Germinal center (tissue), 1 donor: ENCODE results near the gene WDFY3.

Experiments
- DNase-seq: peaks from one replicate; pipeline ENCODE4 v3.0.0; 2012; ENCODE audit warnings: mixed read lengths, low spot score

The WDFY3 gene

DNA sequence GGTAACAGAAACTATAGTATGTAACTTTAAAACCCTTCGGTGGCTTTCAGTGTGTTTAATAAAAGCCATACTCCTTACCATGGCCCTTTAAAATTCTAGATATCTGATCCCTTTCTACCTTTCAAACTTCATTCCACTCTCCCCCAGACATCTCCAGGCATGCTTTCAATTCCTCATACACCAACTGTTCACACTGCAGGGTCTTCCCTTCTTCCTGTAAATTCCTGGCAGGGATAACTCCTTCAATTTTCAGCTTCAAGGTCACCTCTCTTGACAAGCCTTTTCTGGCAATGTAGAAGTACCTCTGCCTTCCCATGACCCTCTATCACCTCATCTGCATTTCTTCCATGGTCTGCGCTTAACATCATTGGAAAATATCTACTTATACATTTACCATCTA lies 60.8 kb downstream of the WDFY3 start:
- DNase-seq: no peak

DNA sequence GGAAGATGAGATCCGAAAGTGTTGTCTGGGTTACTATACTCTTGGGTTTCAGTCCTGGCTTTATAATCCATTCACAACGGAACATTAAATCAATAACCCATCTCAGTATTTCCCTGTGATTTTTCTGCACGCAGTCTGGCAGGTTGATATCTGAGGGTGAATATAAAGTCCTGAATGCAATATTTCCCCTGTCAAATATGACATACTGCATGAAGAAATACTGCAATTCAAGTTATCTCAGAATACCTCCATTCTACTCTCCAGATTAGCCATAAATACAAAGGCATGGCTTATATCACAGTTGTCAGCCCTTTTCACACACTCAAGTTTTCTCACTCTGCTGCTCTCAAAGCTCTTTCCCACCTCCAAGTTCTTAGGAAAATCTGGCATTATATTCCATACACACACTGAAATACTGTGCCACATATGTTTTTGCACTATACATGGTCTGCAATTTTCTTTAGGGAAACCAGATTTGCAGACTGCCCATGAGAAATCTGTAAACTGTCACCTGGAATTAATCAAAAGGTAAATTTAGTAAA lies 64.7 kb downstream of the WDFY3 start:
- no peak for DNase-seq

DNA sequence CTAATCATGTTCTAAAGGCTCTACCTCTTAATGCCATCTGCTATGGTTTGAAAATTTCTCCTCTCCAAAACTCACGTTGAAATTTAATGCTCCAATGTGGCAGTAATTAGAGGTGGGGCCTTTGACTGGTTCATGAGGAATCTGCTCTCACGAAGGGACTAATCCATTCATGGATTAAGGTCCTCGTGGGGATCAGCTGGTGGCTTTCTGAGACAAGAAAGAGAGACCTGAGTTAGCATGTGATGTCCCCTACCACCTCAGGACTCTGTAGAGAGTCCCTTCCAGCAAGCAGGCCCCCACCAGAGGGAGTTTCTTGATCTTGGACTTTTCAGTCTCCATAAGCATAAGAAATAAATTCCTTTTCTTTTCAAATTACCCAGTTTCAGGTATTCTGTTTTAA lies 65.3 kb downstream of the WDFY3 start:
- no peak for DNase-seq

- DNase-seq: no peak
Observed at GRCh38 chr4:84899616-84900015, 66.9 kb downstream of the WDFY3 start.

DNA sequence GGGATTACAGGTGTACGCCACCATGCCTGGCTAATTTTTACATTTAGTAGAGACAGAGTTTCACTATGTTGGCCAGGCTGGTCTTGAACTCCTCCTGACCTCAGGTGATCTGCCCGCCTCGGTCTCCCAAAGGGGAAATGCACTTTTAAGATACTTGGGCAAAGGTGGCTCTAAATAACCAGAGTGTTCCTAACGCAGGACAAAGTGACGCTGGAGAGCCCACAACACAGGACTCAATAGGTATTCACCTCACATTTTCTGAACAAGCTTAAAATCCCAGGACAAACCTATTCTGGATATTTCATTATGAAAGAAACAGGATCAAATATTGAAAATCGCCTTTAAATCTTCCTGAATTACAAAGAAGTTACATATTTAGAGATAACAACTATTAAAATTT lies 69.0 kb downstream of the WDFY3 start:
- no peak for DNase-seq

DNA sequence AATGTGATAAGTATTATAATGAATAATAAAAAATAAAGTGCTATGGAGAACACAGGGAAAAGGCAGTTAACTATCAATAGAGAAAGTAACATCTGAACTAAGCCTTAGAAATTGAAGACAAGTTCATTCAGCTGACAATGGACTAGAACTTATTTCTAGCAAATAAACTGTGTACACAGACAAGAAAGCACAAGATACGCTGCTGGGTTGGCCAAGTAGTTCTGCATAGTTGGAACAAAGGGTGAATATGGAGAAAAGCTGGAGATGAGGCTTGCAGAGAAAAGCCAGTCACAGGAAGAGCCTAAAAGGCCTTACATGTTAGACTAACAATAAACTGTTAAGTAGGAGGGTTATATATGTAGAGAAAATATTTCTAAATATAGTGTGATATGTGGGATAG lies 71.2 kb downstream of the WDFY3 start:
- no peak for DNase-seq

- DNase-seq: no peak
Observed at GRCh38 chr4:84894621-84895020, 71.9 kb downstream of the WDFY3 start.

- DNase-seq: no peak
Observed at GRCh38 chr4:84892950-84893349, 73.5 kb downstream of the WDFY3 start.

DNA sequence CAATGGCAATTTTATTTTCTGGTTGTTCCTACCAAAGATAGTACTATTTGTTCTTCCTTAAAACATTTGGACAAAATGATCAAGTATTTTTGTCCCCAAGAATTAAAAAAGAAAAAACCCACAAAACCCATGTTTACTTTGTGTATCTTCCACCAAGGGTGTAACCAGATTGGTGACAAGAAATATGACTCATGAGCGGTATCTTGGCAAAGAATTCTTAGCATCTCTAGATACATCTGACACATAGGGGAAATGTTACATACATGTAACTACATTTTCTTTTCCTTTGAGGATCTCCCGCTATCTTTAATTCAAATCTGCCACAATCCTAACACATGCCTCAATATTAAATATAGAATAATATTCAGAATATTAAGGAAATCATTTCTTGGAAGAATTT lies 78.7 kb downstream of the WDFY3 start:
- DNase-seq: no peak

DNA sequence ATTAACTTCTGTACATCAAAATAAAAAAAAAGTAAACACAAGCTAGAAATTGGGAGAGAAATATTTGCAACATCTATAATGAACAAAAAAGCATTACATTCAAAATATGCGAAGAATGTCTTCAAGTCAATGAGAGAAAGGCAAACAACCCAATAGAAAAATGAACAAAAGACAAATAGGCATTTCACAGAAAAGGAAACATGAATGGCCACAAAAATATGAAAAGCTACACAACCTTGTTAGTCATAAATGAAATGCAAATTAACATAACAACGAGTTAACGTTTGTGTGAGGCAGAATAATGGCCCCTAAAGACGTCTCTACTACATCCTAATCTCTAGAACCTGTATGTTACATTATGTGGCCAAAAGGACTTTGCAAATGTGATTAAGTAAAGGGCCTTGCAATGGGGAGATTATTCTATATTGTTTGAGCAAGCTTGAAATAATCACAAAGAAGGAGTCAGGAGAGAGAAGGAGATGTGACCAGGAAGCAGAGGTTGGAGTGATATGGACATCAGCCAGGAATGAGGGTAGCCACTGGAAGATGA lies 86.8 kb downstream of the WDFY3 start:
- no peak for DNase-seq

GRCh38 chr4:84878546-84878945 lies 87.9 kb downstream of the WDFY3 start:
- no peak for DNase-seq

DNA sequence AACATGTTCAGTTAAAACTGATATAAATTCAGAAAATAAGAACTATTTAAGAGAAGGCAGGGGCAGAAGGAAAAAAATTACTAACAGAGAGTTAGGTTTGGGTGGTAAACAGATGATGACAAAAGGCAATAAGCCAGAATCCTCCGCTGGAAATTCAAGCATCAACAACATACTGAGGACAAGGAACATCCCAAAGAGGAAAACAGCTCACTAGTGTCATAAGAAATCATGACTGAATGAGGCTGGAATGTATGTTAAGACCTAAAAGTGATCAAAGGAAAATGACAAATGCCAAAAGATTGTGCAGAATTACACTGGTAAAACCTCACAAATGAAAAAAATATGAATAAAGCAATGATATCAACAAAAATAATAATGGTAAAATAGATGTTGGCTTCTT lies 88.4 kb downstream of the WDFY3 start:
- no peak for DNase-seq

GRCh38 chr4:84877051-84877833 lies 89.2 kb downstream of the WDFY3 start:
- DNase-seq: no peak

DNA sequence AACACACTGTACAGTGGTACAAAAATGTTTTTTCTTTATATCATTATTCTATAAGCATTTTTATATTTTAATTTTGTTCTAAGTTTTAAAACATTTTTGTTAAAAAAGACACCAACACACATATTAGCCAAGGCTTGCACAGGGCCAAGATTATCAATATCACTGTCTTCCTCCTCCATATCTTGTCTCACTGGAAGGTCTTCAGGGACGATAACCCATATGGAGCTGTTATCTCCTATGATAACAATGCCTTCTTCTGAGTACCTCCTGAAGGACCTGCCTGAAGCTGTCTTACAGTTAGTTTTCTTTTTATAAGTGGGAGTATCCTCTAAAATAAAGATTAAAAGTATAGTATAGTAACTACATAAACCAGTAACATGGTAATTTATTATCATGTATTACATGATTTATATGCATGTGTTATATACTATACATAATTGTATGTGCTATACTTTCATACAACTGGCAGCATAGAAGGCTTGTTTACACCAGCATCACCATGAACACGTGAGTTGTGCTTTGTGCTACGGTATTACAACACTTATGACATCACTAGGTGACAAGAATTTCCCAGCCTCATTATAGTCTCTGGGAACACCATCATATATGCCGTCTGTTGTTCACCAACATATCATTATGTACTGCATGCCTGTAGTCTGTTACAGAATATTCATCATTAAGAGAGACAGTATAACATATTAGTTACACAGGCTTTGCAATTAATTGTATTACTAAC lies 90.7 kb downstream of the WDFY3 start:
- no peak for DNase-seq

- no peak for DNase-seq
Observed at GRCh38 chr4:84874619-84875018, 91.9 kb downstream of the WDFY3 start.

- no peak for DNase-seq
Observed at GRCh38 chr4:84870398-84871163, 95.9 kb downstream of the WDFY3 start.

DNA sequence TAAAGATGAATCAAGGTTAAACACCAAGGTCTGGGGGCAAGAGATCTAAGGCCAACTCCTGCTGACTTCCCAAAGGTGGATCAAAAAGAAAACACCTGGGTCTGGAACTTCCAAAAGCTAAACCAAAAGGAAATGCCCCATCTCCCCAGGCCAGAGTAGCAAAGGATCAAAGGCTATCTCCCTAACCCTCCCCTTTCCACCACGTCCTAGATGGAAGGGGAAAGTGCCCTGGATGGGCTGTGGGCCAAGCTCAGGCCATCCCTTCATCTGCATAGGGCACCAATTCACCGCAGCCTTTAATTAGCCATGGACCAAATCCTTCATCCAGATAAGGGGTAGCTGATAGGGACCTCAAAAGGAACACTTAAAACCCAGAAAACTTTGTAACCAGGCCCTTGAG lies 100.2 kb downstream of the WDFY3 start:
- DNase-seq: no peak

GRCh38 chr4:84865600-84865999 lies 100.9 kb downstream of the WDFY3 start:
- DNase-seq: no peak

GRCh38 chr4:84862064-84862463 lies 104.4 kb downstream of the WDFY3 start:
- DNase-seq: no peak

- DNase-seq: no peak
Observed at GRCh38 chr4:84857296-84857695, 109.2 kb downstream of the WDFY3 start.

DNA sequence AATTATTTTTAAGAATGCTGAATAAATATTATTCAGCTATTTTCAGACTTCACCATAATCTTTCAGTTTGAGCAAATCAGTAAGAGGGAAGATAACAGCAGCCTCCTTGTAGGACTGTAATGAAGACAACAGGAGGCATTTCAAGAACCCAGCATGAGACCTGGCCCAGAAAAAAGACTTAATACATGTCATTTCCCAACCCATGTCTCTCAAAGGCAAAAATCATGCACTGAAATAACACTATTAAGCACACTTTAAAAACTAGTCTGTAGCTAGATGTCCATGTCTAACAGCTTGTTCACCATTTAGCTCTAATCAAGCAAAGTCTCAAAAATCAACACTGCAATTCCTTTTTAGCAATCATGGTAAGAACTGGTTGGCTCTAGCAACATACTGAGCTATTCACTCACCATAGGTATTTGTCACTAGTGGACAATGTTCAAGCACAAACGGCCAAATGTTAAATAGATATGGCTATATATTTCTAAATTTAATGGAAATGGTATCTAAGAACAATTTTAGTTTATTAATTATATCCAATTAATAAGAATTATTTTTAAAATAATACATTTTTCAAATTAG lies 109.9 kb downstream of the WDFY3 start:
- no peak for DNase-seq

DNA sequence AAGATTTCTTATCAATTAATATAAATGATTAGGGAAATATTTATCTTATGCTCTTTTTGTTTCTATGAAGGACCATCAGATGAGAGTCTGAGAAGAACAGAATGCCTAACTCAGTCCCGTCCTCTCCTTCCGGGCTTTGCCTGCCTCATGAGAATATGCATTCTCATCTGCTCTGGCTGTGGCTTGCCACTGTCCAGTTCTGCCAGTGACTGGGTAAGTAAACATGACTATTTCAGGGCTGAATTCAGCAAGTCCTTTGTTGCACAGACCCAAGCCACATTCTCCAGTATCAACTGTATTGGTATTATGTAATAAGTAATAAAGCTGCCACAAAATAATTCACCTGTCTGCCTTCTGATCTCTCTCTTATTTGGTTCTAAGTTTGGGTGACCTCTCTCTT lies 110.7 kb downstream of the WDFY3 start:
- DNase-seq: no peak
